ENCODE data around the gene ATP10A. TPM values are rescaled to one million over a fixed set of nuclear protein-coding genes. Genes with fewer than 3 reads are reported as not detected.
A peak's percentile ranks its signal among the peaks of the same experiment; 100 is the strongest.

ATP10A gene
- polyA plus RNA-seq, 1 of the 3 experiments (the other 2 are of a cell fraction) = not detected

- Histone ChIP-seq H2AFZ (ENCODE audit: low read depth) (no peak overlapping the region), H3K4me2 (no peak overlapping the region), H3K4me3 (ENCODE audit: low read depth in 2 of 2, low read length in 1 of 2) (no peak overlapping the region; a peak in 1 of 4 replicates), H3K36me3 (replicated peaks in 1 of 2; ENCODE audit: control insufficient read depth in 1 of 2, insufficient read depth in 2 of 2, low read length in 1 of 2) (no peaks in the 10 kb centered on the region), H3K9me3 (no peaks in the 10 kb centered on the region), H3K79me2 (ENCODE audit: insufficient read depth) (no peaks in the 10 kb centered on the region), H3K27me3 (ENCODE audit: insufficient read depth) (no peaks in the 10 kb centered on the region), H4K20me1 (ENCODE audit: insufficient read depth) (no peaks in the 10 kb centered on the region), H3K9me2 (no peaks in the 10 kb centered on the region), H3K4me1 (ENCODE audit: control insufficient read depth in 1 of 2, insufficient read depth in 2 of 2, low read depth in 1 of 2, low read length in 1 of 2) (no peaks in the 10 kb centered on the region), H3K9ac (no peak overlapping the region), H3F3A (replicated peaks; ENCODE audit: insufficient read depth) (no peaks in the 10 kb centered on the region), H3K27ac (ENCODE audit: low read depth in 2 of 2, low read length in 1 of 2) (no peak overlapping the region)
- DNase-seq = peak; percentile 72
- WGBS (ENCODE audit: low lambda C conversion rate) = 16% methylated on average over 7 of the region's 10 CpGs
- CTCF ChIA-PET = interaction anchor here (0.7 to 1.8 kb wide), 31 partner anchors 10 to 394 kb away, joined by 3 to 25 read pairs (median 4); no protein-coding TSS in a partner anchor
- TF ChIP-seq SIN3A (IDR thresholded peaks at IDR 0.05; ENCODE audit: borderline replicate concordance, low read depth, low read length) = no peak
- no peak for TF ChIP-seq FOSL2 (IDR thresholded peaks at IDR 0.05; ENCODE audit: borderline replicate concordance, low read depth)
- TF ChIP-seq FOXM1 (IDR thresholded peaks at IDR 0.05; ENCODE audit: low read depth) = no peak
- TF ChIP-seq YY1 (IDR thresholded peaks at IDR 0.05; ENCODE audit: low read depth) = no peak
- no peak for TF ChIP-seq IRF3 (IDR thresholded peaks at IDR 0.05; ENCODE audit: low read depth, low read length)
- no peak for TF ChIP-seq USF1 (IDR thresholded peaks at IDR 0.05; ENCODE audit: borderline replicate concordance, low read depth)
- TF ChIP-seq RFX5 (IDR thresholded peaks at IDR 0.05; ENCODE audit: low read length) = no peak
- TF ChIP-seq ELF1 (IDR thresholded peaks at IDR 0.05) = no peak
- peak; percentile 50 for TF ChIP-seq CTCF (IDR thresholded peaks at IDR 0.05)
- no peak for TF ChIP-seq USF2 (IDR thresholded peaks at IDR 0.05; ENCODE audit: borderline replicate concordance, low read depth, low read length)
- TF ChIP-seq RXRA (IDR thresholded peaks at IDR 0.05; ENCODE audit: borderline replicate concordance, low read depth) = no peak
- no peak for TF ChIP-seq EZH2phosphoT487 (IDR thresholded peaks at IDR 0.05; ENCODE audit: borderline replicate concordance, low read depth)
- TF ChIP-seq FOXJ3 (CRISPR knock-in tag; IDR thresholded peaks at IDR 0.05) = no peak
- TF ChIP-seq TAF1 (IDR thresholded peaks at IDR 0.05; ENCODE audit: borderline replicate concordance, low read depth, low read length) = no peak
- no peak for TF ChIP-seq POLR2AphosphoS5 (IDR thresholded peaks at IDR 0.05; ENCODE audit: low read depth, low read length)
- no peak for TF ChIP-seq RCOR1 (IDR thresholded peaks at IDR 0.05; ENCODE audit: low read length)
- no peak for TF ChIP-seq EP300 (IDR thresholded peaks at IDR 0.05; ENCODE audit: borderline replicate concordance in 1 of 2, low read depth in 1 of 2, low read length in 1 of 2)
- TF ChIP-seq JUND (IDR thresholded peaks at IDR 0.05) = no peak
- no peak for TF ChIP-seq PBX3 (IDR thresholded peaks at IDR 0.05)
- TF ChIP-seq CHD2 (IDR thresholded peaks at IDR 0.05; ENCODE audit: low read length, partially characterized antibody) = no peak
- TF ChIP-seq RAD21 (IDR thresholded peaks at IDR 0.05; ENCODE audit: low read length) = peak; percentile 33
- TF ChIP-seq REST (IDR thresholded peaks at IDR 0.05; ENCODE audit: low read depth, low read length) = no peak
- TF ChIP-seq SMC3 (IDR thresholded peaks at IDR 0.05; ENCODE audit: low read depth, low read length) = peak; percentile 36; the same call in 1 of the 2 replicates
- no peak for TF ChIP-seq GABPA (IDR thresholded peaks at IDR 0.05; ENCODE audit: low read depth)
- no peak for TF ChIP-seq MXI1 (IDR thresholded peaks at IDR 0.05; ENCODE audit: low read depth, low read length)
- POLR2A ChIA-PET = no interaction called here
Observed at GRCh38 chr15:25710184-25710583, 152.9 kb downstream of the ATP10A start.
